Medulla oblongata (tissue), 1 donor: ENCODE data around the gene HS1BP3.

Source experiments
- DNase-seq: peaks from one replicate; pipeline ENCODE4 v3.0.0-alpha.2; 2015; ENCODE audit errors: extremely low spot score

Gene HS1BP3

GRCh38 chr2:20645761-20646160, 5.1 kb downstream of the HS1BP3 start:
- no peak for DNase-seq

GRCh38 chr2:20645301-20645701, 5.6 kb downstream of the HS1BP3 start:
- DNase-seq: no peak

GRCh38 chr2:20643826-20644225, 7.1 kb downstream of the HS1BP3 start:
- no peak for DNase-seq

GRCh38 chr2:20643060-20643459, 7.8 kb downstream of the HS1BP3 start:
- DNase-seq: no peak

GRCh38 chr2:20642055-20642971, 8.6 kb downstream of the HS1BP3 start:
- DNase-seq: peak; percentile 85

GRCh38 chr2:20641123-20641985, 9.5 kb downstream of the HS1BP3 start:
- no peak for DNase-seq

GRCh38 chr2:20640411-20641122, 10.3 kb downstream of the HS1BP3 start:
- DNase-seq: peak; percentile 65

- no peak for DNase-seq
Observed at GRCh38 chr2:20638646-20639430, 12.1 kb downstream of the HS1BP3 start.

- DNase-seq: no peak
Observed at GRCh38 chr2:20638014-20638413, 12.9 kb downstream of the HS1BP3 start.

GRCh38 chr2:20637147-20637546, 13.8 kb downstream of the HS1BP3 start:
- DNase-seq: peak; percentile 48

- peak; percentile 89 for DNase-seq
Observed at GRCh38 chr2:20635675-20636584, 15.0 kb downstream of the HS1BP3 start.

- DNase-seq: no peak
Observed at GRCh38 chr2:20635113-20635510, 15.8 kb downstream of the HS1BP3 start.

GRCh38 chr2:20634507-20635112, 16.3 kb downstream of the HS1BP3 start:
- DNase-seq: no peak

- DNase-seq: no peak
Observed at GRCh38 chr2:20633794-20634506, 16.9 kb downstream of the HS1BP3 start.

- DNase-seq: no peak
Observed at GRCh38 chr2:20633001-20633400, 17.9 kb downstream of the HS1BP3 start.

GRCh38 chr2:20632446-20632990, 18.4 kb downstream of the HS1BP3 start:
- DNase-seq: no peak

GRCh38 chr2:20631617-20632307, 19.1 kb downstream of the HS1BP3 start:
- no peak for DNase-seq

GRCh38 chr2:20630967-20631366, 19.9 kb downstream of the HS1BP3 start:
- DNase-seq: no peak
